Measurements from ENCODE around the gene IFITM2. TPM values are rescaled to one million over a fixed set of nuclear protein-coding genes. Genes with fewer than 3 reads are reported as not detected.
"Not testable (repeated sequence)": the region's sequence is repeated elsewhere in the genome, so short reads cannot be mapped to it uniquely, and the experiment has no call there.

The IFITM2 gene
- total RNA-seq = 1,000 to 10,000 TPM; 1,561 to 1,733 TPM

GRCh38 chr11:307766-308708 lies at the start of gene IFITM2:
IFITM2 (plus strand) TSS chr11:307816; CDS start chr11:308193, 377 bp downstream.
- POLR2A ChIA-PET, H3K9me3 Mint-ChIP-seq, H3K27me3 Mint-ChIP-seq: not testable (repeated sequence)
- Mint-ChIP-seq H3K27ac (peak within 1 kb of the TSS; percentile 98), H3K4me1 (peaks cover 46% of the 10 kb centered on the region), H3K36me3 (ENCODE audit: low read depth) (peaks cover 21% of the 10 kb centered on the region), H3K4me3 (peak within 1 kb of the TSS; percentile 90)
- peak; percentile 76 for DNase-seq
- CTCF ChIA-PET = interaction anchor here (1.3 kb wide), 1 partner anchor 9 kb away, joined by 6 read pairs; no protein-coding TSS in a partner anchor

GRCh38 chr11:259413-259812 lies 48.2 kb upstream of the IFITM2 start:
- Mint-ChIP-seq H3K27me3 (no peaks in the 10 kb centered on the region), H3K27ac (no peak overlapping the region), H3K36me3 (ENCODE audit: low read depth) (no peaks in the 10 kb centered on the region), H3K4me1 (no peaks in the 10 kb centered on the region), H3K4me3 (no peak overlapping the region), H3K9me3 (no peaks in the 10 kb centered on the region)
- ChIA-PET POLR2A (no interaction called here), CTCF (interaction anchor here (1.9 kb wide), 1 partner anchor 9 kb away, joined by 12 read pairs; no protein-coding TSS in a partner anchor)
- DNase-seq = no peak

- no peak for DNase-seq
- Mint-ChIP-seq H3K4me3 (no peak overlapping the region), H3K9me3 (no peaks in the 10 kb centered on the region), H3K27ac (no peak overlapping the region), H3K27me3 (no peaks in the 10 kb centered on the region), H3K4me1 (peaks cover 2% of the 10 kb centered on the region), H3K36me3 (ENCODE audit: low read depth) (no peaks in the 10 kb centered on the region)
- POLR2A ChIA-PET = no interaction called here
- CTCF ChIA-PET = interaction anchor here (2.5 kb wide), 1 partner anchor 11 kb away, joined by 16 read pairs; no protein-coding TSS in a partner anchor
These were observed 46.0 kb upstream of the IFITM2 start for GRCh38 chr11:261624-262023.

- peak; percentile 33 for DNase-seq
- CTCF ChIA-PET = interaction anchor here (1.0 to 2.3 kb wide), 5 partner anchors 13 to 252 kb away, joined by 3 to 7 read pairs (median 3); no protein-coding TSS in a partner anchor
- H3K27me3 Mint-ChIP-seq = no peaks in the 10 kb centered on the region
These were observed 40.8 kb upstream of the IFITM2 start for GRCh38 chr11:266676-267439.

GRCh38 chr11:267491-267994 lies 40.1 kb upstream of the IFITM2 start:
- Mint-ChIP-seq H3K9me3 (no peaks in the 10 kb centered on the region), H3K36me3 (ENCODE audit: low read depth) (peaks cover 19% of the 10 kb centered on the region), H3K4me1 (peaks cover 40% of the 10 kb centered on the region), H3K27me3 (no peaks in the 10 kb centered on the region), H3K4me3 (peak overlapping the region; percentile 78), H3K27ac (peak overlapping the region; percentile 98)
- peak; percentile 67 for DNase-seq
- ChIA-PET CTCF (interaction anchor here (0.9 to 2.3 kb wide), 8 partner anchors 12 to 251 kb away, joined by 3 to 7 read pairs (median 4); no protein-coding TSS in a partner anchor), POLR2A (interaction anchor here (0.5 to 1.1 kb wide), 2 partner anchors 12 to 45 kb away, joined by 3 read pairs; no protein-coding TSS in a partner anchor)

More at GRCh38 chr11:266676-267439, 40.8 kb upstream of the IFITM2 start:
- Mint-ChIP-seq H3K36me3 (ENCODE audit: low read depth) (peaks cover 18% of the 10 kb centered on the region), H3K4me3 (peak overlapping the region; percentile 67), H3K4me1 (peaks cover 39% of the 10 kb centered on the region), H3K9me3 (no peaks in the 10 kb centered on the region), H3K27ac (peak overlapping the region; percentile 78)
- POLR2A ChIA-PET = no interaction called here

GRCh38 chr11:268716-269145 lies 38.9 kb upstream of the IFITM2 start:
- ChIA-PET CTCF (interaction anchor here (0.7 to 2.3 kb wide), 7 partner anchors 11 to 250 kb away, joined by 3 to 7 read pairs (median 4); no protein-coding TSS in a partner anchor), POLR2A (interaction anchor here (1.1 kb wide), 1 partner anchor 10 kb away, joined by 3 read pairs; no protein-coding TSS in a partner anchor)
- peaks cover 19% of the 10 kb centered on the region for H3K36me3 Mint-ChIP-seq (ENCODE audit: low read depth)
- not testable (repeated sequence) for H3K27me3 Mint-ChIP-seq, H3K9me3 Mint-ChIP-seq
- peak; percentile 81 for DNase-seq
- peak overlapping the region; percentile 98 for H3K27ac Mint-ChIP-seq
- H3K4me3 Mint-ChIP-seq = peak overlapping the region; percentile 78
- peaks cover 40% of the 10 kb centered on the region for H3K4me1 Mint-ChIP-seq

- peaks cover 8% of the 10 kb centered on the region for H3K27me3 Mint-ChIP-seq
- POLR2A ChIA-PET = no interaction called here
- H3K9me3 Mint-ChIP-seq = no peaks in the 10 kb centered on the region
- H3K4me1 Mint-ChIP-seq = peaks cover 40% of the 10 kb centered on the region
- peaks cover 19% of the 10 kb centered on the region for H3K36me3 Mint-ChIP-seq (ENCODE audit: low read depth)
- DNase-seq = peak; percentile 73
- peak overlapping the region; percentile 78 for H3K4me3 Mint-ChIP-seq
- CTCF ChIA-PET = interaction anchor here (1.0 to 2.3 kb wide), 3 partner anchors 18 to 249 kb away, joined by 3 to 7 read pairs (median 6); no protein-coding TSS in a partner anchor
- peak overlapping the region; percentile 98 for H3K27ac Mint-ChIP-seq
These were observed 38.3 kb upstream of the IFITM2 start for GRCh38 chr11:269146-269890.

- ChIA-PET CTCF (interaction anchor here (1.1 to 1.2 kb wide), 2 partner anchors 10 to 20 kb away, joined by 3 read pairs; no protein-coding TSS in a partner anchor), POLR2A (no interaction called here)
- no peaks in the 10 kb centered on the region for H3K9me3 Mint-ChIP-seq
- peaks cover 19% of the 10 kb centered on the region for H3K36me3 Mint-ChIP-seq (ENCODE audit: low read depth)
- H3K27ac Mint-ChIP-seq = peak overlapping the region; percentile 98
- H3K4me3 Mint-ChIP-seq = no peak overlapping the region
- peaks cover 17% of the 10 kb centered on the region for H3K27me3 Mint-ChIP-seq
- H3K4me1 Mint-ChIP-seq = peaks cover 40% of the 10 kb centered on the region
- DNase-seq = no peak
These were observed 36.9 kb upstream of the IFITM2 start for GRCh38 chr11:270451-271318.

GRCh38 chr11:271319-271715 lies 36.3 kb upstream of the IFITM2 start:
- ChIA-PET POLR2A (no interaction called here), CTCF (interaction anchor here (1.1 to 1.2 kb wide), 2 partner anchors 10 to 21 kb away, joined by 3 read pairs; no protein-coding TSS in a partner anchor)
- H3K4me1 Mint-ChIP-seq = peaks cover 40% of the 10 kb centered on the region
- H3K9me3 Mint-ChIP-seq = peaks cover 5% of the 10 kb centered on the region
- H3K27me3 Mint-ChIP-seq = peaks cover 22% of the 10 kb centered on the region
- H3K36me3 Mint-ChIP-seq (ENCODE audit: low read depth) = peaks cover 24% of the 10 kb centered on the region
- H3K27ac Mint-ChIP-seq = peak overlapping the region; percentile 25
- no peak overlapping the region for H3K4me3 Mint-ChIP-seq
- DNase-seq = no peak

GRCh38 chr11:272195-272930 lies 35.3 kb upstream of the IFITM2 start:
- Mint-ChIP-seq H3K27me3 (peaks cover 29% of the 10 kb centered on the region), H3K4me3 (no peak overlapping the region), H3K4me1 (peaks cover 42% of the 10 kb centered on the region), H3K36me3 (ENCODE audit: low read depth) (peaks cover 34% of the 10 kb centered on the region), H3K9me3 (peaks cover 11% of the 10 kb centered on the region), H3K27ac (no peak overlapping the region)
- ChIA-PET POLR2A (no interaction called here), CTCF (interaction anchor here (0.7 to 1.2 kb wide), 2 partner anchors 22 to 90 kb away, joined by 3 read pairs; no protein-coding TSS in a partner anchor)
- no peak for DNase-seq

GRCh38 chr11:272931-273198 lies 34.8 kb upstream of the IFITM2 start:
- Mint-ChIP-seq H3K36me3 (ENCODE audit: low read depth) (peaks cover 36% of the 10 kb centered on the region), H3K27ac (no peak overlapping the region), H3K4me1 (peaks cover 43% of the 10 kb centered on the region), H3K9me3 (peaks cover 14% of the 10 kb centered on the region), H3K4me3 (no peak overlapping the region), H3K27me3 (peaks cover 32% of the 10 kb centered on the region)
- no peak for DNase-seq
- CTCF ChIA-PET = no interaction called here
- POLR2A ChIA-PET = no interaction called here

All from activated CD4-positive, alpha-beta T cell treated with anti-CD3 and anti-CD28 coated beads, Interleukin-2, amount 10 ng/mL, durations not matched to agents 7 days and 5 days (primary cell).